Endothelial cell of hepatic sinusoid (primary cell): Measurements from ENCODE around the gene COL20A1.
"Not testable (repeated sequence)": the region's sequence is repeated elsewhere in the genome, so short reads cannot be mapped to it uniquely, and the experiment has no call there.

ENCODE experiments used
- in situ Hi-C: cut with HindIII; loops from 2 replicates; pipeline ENCODE4 v1.10.0; 2017; ENCODE audit warnings: low sequenced_read_pairs

COL20A1 gene

DNA sequence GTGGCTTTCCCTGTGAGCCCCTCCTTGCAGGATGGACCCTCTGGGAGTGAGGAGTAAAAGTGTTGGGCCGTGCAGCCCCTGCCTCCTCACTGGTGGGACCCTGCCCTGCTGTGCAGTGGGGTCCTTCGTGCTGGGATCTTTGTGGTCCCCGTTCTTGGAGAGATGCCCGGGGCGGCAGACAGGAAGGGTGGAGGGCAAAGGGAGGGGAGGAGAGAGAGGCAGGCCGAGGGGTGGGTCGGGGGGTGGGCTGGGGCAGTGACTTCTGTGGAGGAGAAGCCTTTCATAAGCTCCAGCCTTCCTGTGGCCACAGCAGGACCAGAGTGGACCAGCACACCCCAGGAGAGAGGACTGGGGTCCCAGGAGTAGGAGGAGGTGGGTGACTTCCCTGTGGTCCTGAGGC lies at the start of gene COL20A1:
Gene COL20A1 (plus strand): TSS at position 283 of the 400 bp plus-strand sequence. CDS start 1,922 bp downstream, outside the sequence.
- in situ Hi-C loops: loop anchor here (25.0 kb wide), 1 partner anchor 206 kb away; no protein-coding TSS in a partner anchor

DNA sequence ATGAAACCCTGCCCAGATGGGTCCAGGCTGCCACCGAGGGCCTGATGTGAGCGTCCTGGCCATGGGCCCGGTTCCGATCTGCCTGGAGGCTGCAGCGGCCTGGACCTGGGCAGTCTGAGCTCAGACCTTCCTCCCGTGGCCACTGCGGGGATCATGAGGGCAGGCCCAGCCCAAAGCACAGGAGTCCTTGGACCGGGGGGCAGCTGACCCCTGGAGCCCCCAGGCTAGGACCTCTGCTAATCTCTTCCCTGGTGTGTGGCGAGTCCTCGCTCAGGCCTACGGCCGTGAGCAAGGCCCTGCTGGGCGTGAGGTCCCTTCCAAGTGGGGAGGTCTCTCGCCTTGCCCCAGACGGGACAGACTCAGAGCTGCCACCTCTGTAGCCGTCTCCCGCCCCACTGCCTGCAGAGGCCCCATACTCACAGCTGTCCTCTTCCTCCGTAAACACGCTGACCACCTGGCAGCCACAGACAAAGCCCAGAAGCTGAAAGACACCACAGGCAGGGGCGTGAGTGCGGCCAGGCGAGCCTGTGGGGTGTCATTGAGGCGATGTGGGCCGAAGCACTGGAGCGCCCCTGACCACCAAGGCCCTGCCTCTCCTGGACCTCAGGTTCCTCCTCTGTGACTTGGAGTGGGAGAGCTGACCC lies 49.3 kb upstream of the COL20A1 start:
- in situ Hi-C loops: no loop called here

DNA sequence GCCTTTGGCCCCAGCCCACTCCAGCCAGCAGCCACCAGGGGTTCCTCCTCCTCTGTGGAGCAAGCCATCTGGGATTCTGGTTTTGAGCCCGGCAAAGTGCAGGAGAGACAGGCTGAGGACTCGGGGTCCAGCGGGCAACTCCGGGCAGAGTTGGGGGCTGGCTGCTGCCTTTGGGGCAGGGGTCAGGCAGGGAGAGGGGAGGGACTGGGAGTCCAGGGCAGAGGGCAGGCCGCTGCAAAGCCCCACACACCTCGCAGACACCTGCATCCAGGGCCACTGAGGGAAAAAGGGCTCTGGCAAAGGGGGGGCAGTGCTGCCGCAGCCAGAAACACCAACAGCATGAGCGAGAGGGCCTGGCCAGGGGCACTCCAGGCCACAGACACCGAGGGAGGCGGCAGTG lies 48.5 kb upstream of the COL20A1 start:
- in situ Hi-C loops: no loop called here

DNA sequence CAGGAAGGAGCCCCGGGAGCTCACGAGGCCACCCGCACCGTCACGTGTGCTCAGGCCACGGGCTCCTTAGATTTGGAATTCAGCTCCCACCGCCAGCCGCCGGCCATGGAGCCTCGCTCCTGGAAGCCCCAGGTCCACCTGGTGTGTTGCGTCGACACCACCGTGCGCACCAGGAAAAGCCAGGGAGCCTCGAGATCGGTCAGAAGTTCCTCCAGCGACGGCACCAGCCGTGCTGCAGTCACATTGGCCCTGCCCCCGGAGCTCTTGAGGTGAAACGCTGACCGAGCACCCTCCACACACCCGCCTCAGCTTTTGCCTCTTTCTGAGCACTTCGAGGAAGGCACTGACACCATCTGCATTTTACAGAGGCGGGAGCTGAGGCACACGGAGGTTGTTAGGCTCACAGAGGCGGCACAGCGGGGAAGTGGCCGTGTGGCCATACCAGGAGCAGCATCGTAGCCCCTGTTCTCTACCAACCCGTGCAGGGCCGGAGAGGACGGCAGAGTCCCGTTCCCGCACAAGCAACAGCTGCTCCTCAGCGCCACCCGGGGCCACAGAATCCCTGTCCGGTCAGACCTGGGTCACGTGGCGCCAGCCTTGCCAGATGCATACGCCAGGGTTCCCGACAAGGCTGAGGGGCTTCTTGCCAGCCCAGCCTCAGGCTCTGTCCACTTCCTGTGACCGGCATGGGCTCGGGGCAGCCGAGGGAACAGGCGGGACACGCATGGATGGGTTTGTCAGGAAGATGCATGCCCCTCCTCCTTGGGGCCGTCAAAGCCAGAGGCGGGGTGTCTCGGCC lies 46.3 kb upstream of the COL20A1 start:
- in situ Hi-C loops: no loop called here

DNA sequence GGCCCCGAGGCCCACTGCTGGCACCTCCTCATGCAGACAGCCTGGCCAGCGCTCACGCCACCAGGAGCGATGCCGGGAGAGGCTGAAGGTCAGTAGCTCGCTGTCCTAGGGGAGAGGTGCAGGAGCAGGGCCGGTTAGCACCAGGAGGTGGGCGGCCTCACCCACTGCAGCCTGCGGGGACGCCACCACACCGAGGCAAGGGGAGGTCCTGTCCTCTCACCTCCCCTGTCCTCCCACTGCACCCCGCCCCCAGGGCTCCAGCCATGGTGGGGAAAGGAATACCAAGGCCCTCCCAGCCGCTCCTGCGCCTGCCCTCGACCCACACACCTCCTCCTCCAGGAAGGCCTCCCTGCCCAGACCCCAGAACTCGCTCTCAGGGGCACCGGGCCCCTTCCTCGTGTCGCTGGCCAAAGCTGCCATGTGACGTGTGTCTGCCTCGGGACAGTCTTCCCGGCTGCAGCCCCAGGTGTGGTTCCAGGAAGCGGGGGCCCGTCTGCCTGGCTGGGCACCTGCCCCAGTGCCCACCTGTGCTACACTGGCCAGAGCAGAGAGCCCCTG lies 45.2 kb upstream of the COL20A1 start:
- in situ Hi-C loops: no loop called here

DNA sequence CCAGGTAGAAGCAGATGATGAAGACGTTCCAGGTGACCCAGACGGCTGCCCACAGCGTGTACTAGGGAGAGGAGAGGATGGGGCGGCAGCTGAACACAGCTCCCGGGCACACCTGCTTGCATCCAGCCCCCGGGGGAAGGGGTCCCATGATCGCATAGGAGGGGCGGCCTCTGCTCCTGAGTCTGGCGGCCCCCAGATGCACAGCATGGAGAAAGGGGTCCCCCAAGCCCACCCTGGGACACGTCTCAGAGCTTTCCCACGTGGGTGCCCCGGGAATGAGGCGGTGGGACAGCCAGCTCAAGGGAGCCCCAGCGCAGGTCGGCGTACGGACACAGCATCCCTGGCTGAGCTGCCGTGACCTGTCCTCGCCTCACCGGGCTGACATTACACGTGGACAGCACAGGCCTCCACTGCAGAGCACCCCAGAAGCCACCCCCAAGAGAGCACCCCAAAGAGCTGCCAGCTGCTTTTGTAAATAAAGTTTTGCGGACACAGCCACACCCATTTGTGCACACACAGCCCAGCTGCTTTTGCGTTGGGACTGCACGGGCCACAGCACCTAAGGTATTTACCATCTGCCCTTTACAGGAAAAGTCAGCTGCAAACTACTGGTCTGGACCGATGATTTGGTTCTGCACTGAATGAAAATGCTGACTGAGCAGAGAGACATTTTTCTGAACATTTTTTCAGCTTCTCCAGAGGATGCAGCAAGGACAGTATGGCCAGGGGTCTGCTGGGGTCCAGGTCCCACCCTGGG lies 44.0 kb upstream of the COL20A1 start:
- in situ Hi-C loops: no loop called here

DNA sequence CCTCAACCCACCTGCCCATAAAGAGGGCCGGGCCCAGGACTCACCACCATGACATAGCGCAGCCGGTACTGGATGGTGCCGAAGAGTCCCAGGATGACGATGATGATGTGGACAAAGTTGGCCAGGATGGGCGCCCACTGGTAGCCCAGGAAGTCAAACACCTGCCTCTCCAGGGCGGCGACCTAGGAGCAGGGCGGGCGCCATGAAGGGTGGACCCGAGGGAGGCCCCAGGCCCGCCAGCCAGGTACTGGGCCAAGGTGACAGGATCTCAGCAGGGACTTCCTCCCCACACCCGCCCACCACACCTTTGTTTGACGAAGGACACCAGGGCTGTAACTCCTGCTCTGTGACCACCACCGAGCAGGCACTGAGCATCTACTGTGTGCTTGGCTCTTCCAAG lies 43.1 kb upstream of the COL20A1 start:
- in situ Hi-C loops: no loop called here

DNA sequence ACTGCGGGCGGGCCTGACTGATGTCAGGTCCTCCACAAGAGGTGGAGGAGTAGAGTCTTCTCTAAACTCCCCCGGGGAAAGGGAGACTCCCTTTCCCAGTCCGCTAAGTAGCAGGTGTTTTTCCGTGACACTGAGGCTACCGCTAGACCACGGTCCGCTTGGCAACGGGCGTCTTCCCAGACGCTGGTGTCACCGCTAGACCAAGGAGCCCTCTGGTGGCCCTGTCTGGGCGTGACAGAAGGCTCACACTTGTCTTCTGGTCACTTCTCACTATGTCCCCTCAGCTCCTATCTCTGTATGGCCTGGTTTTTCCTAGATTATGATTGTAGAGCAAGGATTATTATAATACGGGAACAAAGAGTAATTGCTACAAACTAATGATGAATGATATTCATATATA lies 41.6 kb upstream of the COL20A1 start:
- in situ Hi-C loops: not testable (repeated sequence)

DNA sequence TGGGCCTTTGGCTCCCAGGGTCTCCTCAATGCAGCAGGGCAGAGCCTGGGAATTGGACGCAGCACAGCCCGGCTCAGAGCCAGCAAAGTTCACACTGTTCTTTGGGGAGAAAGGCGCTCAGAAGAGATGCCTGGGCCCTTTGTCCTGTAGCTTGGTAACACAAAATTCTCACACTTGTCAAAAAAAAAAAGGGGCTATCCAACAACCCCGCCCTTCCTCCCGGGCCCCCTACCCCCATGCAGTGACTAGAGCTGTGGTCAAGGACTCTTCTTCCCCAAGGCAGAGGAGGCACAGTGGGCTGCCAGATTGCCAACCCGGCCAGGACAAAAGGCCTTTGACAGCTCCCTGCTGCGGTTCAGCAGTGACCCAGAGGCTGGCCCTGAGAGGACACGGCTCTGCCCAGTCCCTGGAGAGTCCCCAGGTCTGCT lies 40.7 kb upstream of the COL20A1 start:
- in situ Hi-C loops: no loop called here

DNA sequence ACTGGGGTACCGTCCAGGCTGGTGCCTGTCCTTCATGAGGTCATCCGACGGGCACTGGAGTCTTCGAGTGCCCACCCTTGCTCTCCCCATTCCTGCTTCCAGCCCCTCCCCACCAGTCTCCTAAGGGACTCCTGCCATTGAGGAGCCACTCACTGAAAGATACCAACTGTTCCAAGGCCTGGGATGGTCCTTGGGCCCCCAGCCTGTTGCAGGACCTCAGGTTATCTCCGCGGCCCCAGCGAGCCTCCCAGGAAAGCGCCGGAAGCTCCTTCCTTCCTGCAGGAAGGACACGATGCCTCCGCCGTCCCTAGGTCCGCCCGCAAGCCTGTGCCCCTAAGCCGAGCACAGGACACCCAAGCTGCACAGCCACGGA lies 39.9 kb upstream of the COL20A1 start:
- in situ Hi-C loops: no loop called here

DNA sequence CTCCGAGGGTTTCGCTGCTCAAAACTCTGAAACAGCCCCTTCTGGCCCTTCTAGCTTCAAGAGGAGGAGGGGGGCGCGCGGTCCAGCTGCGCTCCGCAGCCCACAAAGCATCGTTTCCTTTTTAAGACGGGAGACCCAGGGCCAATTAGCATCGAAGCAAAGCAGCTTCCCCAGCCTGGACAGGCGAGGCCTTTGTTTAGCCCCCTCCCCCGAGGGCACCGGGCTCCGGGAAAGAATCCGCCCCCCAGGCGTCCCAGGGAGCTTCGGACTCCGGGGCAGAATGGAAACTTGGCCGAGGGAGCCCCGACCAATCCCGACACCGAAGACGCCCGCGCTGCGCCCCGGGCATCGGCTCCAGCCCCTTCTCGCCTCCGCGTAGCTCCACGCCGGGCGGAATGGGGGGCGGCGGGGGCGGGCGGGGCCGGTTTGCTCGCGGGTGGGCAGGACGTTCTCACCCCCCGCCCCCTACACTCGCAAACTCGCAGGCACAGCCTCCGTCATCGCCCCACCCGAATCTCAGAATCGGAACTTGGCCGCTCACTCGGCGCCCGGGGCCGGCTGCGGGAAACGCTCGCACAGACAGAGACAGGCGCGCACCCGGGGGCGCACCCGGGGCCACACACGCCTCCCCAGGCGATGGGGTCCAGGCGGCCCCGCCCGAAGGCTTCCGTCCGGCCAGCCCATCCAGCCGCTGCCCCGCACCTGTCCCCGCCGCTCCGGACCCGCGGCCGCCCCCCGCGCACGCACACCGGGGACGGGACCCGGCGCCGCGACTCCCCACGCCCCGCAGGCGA lies 39.4 kb upstream of the COL20A1 start:
- in situ Hi-C loops: no loop called here

DNA sequence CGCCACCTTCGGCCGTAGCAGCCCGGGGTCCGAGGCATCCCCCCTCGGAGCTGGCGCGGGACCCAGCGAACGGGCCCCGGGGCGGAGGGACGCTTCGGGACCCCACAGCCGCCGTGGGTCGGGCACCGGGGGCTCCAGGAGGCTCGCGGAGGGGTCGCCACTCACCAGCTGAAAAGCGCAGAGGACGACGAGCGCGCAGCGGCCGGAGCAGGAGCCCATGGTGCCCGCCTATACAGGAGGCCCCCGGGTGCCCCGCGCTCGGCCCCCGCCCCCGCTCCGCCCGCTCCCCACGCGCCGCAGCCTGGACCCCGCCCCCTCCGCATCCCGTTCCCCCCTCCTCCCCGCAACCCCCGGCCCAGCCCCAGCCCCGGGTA lies 38.8 kb upstream of the COL20A1 start, which contains the start of gene NKAIN4:
Gene NKAIN4 (minus strand): TSS at position 232 of the 374 bp plus-strand sequence. CDS start 13 bp downstream, at position 219.
- in situ Hi-C loops: no loop called here

DNA sequence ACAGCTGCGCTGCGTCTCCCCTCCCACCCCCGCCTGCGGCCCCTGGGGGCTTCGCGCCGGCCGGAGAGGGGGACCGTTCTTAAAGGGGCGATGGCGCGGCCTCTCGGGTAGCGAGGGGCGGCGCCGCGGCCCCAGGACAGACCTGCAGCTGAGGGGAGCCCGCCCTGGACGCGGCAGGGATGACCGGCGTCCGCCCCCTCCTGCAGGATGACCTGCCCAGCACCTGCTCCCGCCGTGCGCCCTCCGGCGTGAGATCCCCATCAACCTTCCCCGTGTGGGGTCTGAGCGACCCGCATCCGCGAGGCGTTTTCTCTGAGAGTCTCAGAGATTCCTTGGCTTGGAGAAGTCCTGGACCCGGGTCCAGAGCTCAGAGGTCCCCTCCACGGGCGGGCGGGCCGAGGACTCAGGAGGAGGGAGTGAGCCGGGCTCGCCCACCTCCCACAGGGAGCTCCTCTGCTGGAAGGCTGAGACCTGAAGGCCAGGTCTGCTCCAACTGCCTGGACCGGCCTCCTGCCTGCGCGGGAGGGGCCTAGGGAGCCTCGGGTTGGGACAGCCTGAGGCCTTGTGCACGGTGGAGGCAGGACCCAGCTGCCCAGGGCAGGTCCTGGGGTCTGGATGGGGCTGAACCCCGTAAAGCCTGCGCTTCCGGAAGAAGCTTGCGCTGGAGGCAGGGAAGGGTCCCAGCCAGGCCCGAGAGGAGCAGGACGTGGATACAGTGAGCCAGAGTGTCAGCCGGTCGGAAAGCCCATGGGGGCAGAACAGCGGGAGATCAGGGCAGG lies 38.2 kb upstream of the COL20A1 start:
- in situ Hi-C loops: loop anchor here (5.0 kb wide), 1 partner anchor 43 kb away; no protein-coding TSS in a partner anchor

DNA sequence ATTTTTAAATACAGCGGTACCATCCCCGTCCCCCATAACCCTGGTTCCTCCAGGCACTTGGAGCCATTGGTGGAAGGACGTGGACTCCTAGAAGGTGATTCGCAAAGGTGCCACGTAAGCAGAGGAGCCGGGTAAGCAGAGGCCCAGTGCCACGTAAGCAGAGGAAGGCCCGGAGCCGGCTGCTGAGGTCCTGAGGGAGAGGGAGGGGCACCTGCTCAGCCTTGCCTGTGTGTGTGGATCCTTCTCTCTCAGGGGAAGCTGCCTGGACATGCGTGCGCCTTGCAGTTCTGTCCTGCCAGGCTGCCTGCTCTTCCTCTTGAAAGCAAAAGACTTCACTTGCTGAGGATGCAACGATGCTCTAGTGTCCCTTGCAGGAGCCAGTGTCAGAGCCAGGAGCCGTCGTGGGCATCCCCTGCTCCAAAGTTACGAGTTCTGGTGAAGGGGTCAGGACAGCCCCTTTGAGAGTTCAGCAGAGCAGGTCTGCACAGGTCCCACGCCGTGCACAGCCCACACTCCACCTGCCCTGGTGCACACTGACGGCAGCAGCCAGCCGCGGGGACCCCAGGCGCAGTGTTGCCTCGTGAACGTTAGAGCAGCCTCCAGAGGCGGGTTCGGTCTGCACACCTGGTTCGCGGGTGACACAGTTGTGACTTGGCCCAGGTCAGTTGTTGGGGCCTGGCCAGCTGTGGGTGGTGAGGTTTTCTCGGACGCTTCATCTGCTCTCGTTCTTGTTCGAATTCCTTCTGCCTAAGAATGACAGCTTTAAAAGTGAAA lies 36.9 kb upstream of the COL20A1 start:
- in situ Hi-C loops: loop anchor here (5.0 kb wide), 1 partner anchor 41 kb away; no protein-coding TSS in a partner anchor

DNA sequence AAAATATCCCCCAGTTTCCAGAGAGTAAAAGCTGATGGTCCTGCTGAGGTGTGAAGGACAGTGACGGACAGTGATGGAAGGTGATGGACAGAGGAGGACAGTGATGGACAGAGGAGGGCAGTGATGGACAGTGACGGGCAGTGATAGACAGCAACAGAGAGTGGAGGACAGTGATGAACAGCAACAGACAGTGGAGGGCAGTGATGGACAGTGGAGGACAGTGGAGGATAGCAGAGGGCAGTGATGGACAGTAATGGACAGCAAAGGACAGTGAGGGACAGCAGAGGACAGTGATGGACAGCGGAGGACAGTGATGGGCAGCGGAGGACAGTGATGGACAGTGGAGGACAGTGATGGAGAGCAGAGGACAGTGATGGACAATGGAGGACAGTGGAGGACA lies 36.0 kb upstream of the COL20A1 start:
- in situ Hi-C loops: loop anchor here (5.0 kb wide), 1 partner anchor 40 kb away; no protein-coding TSS in a partner anchor

DNA sequence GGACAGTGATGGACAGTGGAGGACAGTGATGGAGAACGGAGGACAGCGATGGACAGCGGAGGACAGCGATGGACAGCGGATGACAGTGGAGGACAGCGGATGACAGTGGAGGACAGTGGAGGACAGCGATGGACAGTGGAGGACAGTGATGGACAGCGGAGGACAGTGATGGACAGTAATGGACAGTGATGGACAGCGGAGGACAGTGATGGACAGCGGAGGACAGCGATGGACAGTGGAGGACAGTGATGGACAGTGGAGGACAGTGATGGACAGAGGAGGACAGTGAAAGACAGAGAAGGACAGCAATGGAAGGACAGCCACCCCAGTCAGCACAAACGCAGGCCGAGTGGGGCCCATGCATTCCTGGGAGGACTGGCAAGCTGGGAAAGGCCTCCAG lies 35.4 kb upstream of the COL20A1 start:
- in situ Hi-C loops: loop anchor here (5.0 kb wide), 1 partner anchor 40 kb away; no protein-coding TSS in a partner anchor

DNA sequence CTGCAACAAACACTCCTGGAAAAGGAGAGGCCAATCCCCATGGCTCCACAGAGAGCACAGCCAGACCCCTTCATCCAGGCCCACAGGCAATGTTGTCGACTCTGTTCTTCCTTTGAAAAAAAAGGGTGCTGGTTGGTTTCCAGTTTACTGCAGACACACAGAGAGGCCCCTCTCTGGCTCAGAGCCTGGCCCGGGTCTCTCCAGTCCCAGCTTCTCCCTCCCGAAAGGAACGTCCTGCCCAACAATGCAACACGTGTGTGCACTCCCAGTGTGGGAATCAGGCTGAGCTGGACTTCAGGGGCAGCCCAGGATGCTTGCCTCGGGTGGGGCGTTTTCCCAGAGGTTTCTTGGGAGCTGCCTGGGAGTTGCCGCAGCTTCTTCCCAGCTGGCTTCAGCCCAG lies 34.2 kb upstream of the COL20A1 start:
- in situ Hi-C loops: loop anchor here (5.0 kb wide), 1 partner anchor 39 kb away; no protein-coding TSS in a partner anchor

DNA sequence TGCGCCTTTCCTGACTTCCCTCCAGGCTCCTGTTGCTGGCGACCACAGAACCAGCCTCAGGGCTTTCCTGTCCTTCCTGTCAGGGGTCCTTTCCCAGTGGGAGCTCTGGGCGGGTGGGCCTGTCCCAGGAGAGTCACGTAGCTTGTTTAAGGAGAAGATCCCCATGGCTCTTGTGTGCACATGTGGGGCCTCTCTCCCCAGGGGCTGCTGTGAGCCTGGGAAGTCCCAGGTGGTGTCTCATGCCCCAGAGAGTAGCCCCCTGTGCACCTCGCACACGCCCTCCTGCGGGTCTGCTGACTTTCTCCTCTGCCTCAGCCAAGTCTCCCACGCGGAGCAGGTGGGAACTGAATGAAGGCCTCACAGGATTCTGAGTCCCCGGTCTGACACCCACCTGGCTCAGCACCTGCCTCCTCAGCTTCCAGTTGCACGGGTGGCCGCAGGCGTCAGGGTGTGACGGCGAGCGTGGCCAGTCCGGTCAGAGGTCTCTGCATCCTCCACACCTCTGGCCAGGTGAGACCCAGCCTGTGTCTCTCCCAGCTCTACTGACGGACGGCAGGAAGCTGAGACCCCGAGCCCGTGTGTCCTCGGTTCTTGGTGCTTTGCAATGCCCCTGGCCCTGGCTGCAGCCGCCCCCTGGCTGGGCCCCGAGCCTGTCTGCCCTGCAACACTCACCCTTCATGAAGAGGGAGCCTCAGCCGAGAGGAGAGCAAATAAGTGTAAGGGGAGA lies 33.1 kb upstream of the COL20A1 start:
- in situ Hi-C loops: loop anchor here (5.0 to 10.0 kb wide), 2 partner anchors 37 to 55 kb away; no protein-coding TSS in a partner anchor
